ENCODE results near the gene PRR23E.

The PRR23E gene

GRCh38 chr3:127165036-127165435 is 27.9 kb upstream of the PRR23E start:
- no peak for DNase-seq

GRCh38 chr3:127165694-127166485 is 27.0 kb upstream of the PRR23E start:
- DNase-seq: no peak

- DNase-seq: no peak
Measured at GRCh38 chr3:127166501-127167065, 26.3 kb upstream of the PRR23E start.

GRCh38 chr3:127167315-127168043 is 25.5 kb upstream of the PRR23E start:
- DNase-seq: no peak

- no peak for DNase-seq
Measured at GRCh38 chr3:127168271-127168670, 24.7 kb upstream of the PRR23E start.

- DNase-seq: peak; percentile 94
Measured at GRCh38 chr3:127170814-127171213, 22.1 kb upstream of the PRR23E start.

- no peak for DNase-seq
Measured at GRCh38 chr3:127171320-127171719, 21.6 kb upstream of the PRR23E start.

GRCh38 chr3:127171721-127172120 is 21.2 kb upstream of the PRR23E start:
- DNase-seq: no peak

GRCh38 chr3:127172211-127172610 is 20.7 kb upstream of the PRR23E start:
- no peak for DNase-seq

GRCh38 chr3:127172781-127173515 is 20.0 kb upstream of the PRR23E start:
- DNase-seq: peak; percentile 82

- peak; percentile 9 for DNase-seq
Measured at GRCh38 chr3:127173516-127174166, 19.3 kb upstream of the PRR23E start.

- no peak for DNase-seq
Measured at GRCh38 chr3:127174284-127174683, 18.6 kb upstream of the PRR23E start.

- DNase-seq: no peak
Measured at GRCh38 chr3:127174715-127175140, 18.2 kb upstream of the PRR23E start.

GRCh38 chr3:127175272-127175671 is 17.7 kb upstream of the PRR23E start:
- DNase-seq: no peak

GRCh38 chr3:127177226-127177625 is 15.7 kb upstream of the PRR23E start:
- peak; percentile 67 for DNase-seq

GRCh38 chr3:127180859-127181258 is 12.1 kb upstream of the PRR23E start:
- DNase-seq: no peak

GRCh38 chr3:127182431-127182830 is 10.5 kb upstream of the PRR23E start:
- no peak for DNase-seq

GRCh38 chr3:127182848-127183714 is 9.8 kb upstream of the PRR23E start:
- DNase-seq: peak; percentile 7

- DNase-seq: no peak
Measured at GRCh38 chr3:127183931-127184869, 8.7 kb upstream of the PRR23E start.

GRCh38 chr3:127184870-127185216 is 8.1 kb upstream of the PRR23E start:
- DNase-seq: no peak

GRCh38 chr3:127185268-127185667 is 7.7 kb upstream of the PRR23E start:
- no peak for DNase-seq

All from DMS53 (cell line).